Posterior cingulate gyrus (tissue), 11 donors: ENCODE data around the gene ZNF267.
"Not testable (repeated sequence)": the region's sequence is repeated elsewhere in the genome, so short reads cannot be mapped to it uniquely, and the experiment has no call there.

Experiments
- DNase-seq, 10 donors: peaks; one replicate each; pipeline versions ENCODE4 v3.0.0 to v3.0.0-alpha.2; 2020 to 2021; ENCODE audit warnings: mixed read lengths in 3 of 10
- intact Hi-C: fragments of 100-400 bp; cut with DNase I; formaldehyde crosslinking; loops from one replicate; pipeline ENCODE4 v1.15.1; 2023

The ZNF267 gene

GRCh38 chr16:31873556-31874365 is at the start of gene ZNF267:
Gene ZNF267 (plus strand): TSS chr16:31873807. CDS start chr16:31873967, 160 bp downstream.
- intact Hi-C loops, result loop anchor here (5.0 kb wide), 1 partner anchor 161 kb away; a partner anchor contains a TSS
- peak; percentile 85 to 98 (median 92) for DNase-seq

GRCh38 chr16:31833047-31833446 is 40.6 kb upstream of the ZNF267 start:
- no peak for DNase-seq
- intact Hi-C loops, result no loop called here

GRCh38 chr16:31836396-31836795 is 37.2 kb upstream of the ZNF267 start:
- intact Hi-C loops, DNase-seq: not testable (repeated sequence)

GRCh38 chr16:31842864-31843263 is 30.7 kb upstream of the ZNF267 start:
- no peak for DNase-seq
- intact Hi-C loops, result no loop called here

- DNase-seq, intact Hi-C loops: not testable (repeated sequence)
These were observed 25.0 kb upstream of the ZNF267 start for GRCh38 chr16:31848572-31848971.

DNA sequence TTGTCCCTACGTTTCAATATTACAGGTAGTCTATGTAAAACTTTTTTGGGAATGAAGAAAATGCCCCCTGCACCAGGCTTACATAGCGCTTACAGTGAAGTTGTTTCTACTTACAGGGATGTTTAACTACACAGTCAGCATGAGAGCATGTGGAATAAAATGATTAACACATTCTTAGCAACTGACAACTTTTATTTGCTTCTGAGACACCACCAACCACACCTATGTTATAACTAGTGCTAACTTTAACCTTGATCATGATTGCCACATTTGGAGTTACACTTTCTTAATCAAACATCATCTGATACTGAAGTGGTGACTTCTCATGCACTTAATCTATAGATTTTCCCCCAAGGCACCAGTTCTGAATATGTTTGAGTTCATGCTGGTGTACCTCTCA is 20.3 kb upstream of the ZNF267 start:
- DNase-seq, result no peak
- intact Hi-C loops, result no loop called here

DNA sequence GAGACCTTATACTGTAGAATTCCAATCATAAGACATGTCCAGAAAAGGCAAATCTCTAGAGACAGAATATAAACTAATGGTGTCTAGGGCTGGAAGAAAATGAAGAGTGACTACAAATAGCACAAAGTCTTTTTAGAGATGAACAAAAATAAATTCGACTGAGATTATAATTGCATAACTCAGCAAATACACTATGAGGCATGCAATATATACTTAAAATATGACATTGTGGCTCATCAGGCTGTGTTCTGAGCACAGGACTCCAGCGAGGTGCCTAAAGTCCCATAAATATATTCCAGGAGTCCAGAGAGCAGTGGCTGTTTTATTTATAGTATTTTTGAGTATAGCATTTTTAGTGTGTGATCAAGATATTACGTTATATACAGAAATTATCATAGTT is 13.1 kb upstream of the ZNF267 start:
- intact Hi-C loops, result loop anchor here (10.0 kb wide), 2 partner anchors 396 to 906 kb away; partner anchors contain the start of gene SETD1A
- DNase-seq, result no peak

DNA sequence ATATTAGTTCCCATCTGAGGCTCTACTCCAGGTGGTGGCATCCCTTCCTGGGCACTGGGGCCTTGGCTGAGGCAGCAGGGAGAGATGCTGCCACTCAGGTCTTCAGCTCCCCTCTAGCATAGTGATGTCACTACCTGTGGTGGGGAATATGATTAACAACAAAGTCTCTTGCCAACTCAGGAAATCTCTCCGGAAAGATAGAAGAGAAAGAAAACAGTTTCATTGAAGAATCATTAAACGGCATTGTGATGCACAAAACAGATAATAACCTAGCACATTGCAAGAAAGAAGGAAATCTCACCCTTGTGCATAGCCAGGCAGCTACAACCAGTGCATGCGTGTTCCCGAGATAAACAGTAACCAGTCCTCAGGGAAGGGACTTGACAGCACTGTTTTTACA is 12.2 kb upstream of the ZNF267 start:
- no peak for DNase-seq
- intact Hi-C loops, result loop anchor here (10.0 kb wide), 2 partner anchors 397 to 907 kb away; partner anchors contain the start of gene SETD1A

DNA sequence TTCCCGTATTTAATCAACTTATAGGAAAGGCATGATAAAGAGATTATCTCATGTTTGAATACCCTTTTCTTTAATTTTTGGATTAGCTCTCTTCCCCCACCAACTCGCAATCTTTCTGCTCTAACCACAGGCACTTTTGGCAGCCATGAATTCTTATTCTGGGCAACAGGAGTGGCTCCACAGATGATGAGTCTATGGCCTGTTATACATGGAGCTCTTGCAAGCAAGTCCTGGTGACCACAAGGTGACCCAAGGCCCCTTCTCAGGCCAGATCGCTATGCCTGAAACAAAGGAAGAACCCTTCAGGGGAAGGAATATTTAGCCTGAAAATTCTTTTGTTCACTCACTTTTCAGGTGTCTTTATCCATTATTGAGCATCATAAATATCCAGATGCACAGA is 10.8 kb upstream of the ZNF267 start:
- intact Hi-C loops, result loop anchor here (10.0 kb wide), 2 partner anchors 398 to 908 kb away; partner anchors contain the start of gene SETD1A

GRCh38 chr16:31868164-31868563 is 5.4 kb upstream of the ZNF267 start:
- intact Hi-C loops, result loop anchor here (1.0 to 10.0 kb wide), 3 partner anchors 403 to 913 kb away; partner anchors contain the start of genes HSD3B7 and SETD1A

More for the DNA sequence above, 10.8 kb upstream of the ZNF267 start:
- no peak for DNase-seq

DNA sequence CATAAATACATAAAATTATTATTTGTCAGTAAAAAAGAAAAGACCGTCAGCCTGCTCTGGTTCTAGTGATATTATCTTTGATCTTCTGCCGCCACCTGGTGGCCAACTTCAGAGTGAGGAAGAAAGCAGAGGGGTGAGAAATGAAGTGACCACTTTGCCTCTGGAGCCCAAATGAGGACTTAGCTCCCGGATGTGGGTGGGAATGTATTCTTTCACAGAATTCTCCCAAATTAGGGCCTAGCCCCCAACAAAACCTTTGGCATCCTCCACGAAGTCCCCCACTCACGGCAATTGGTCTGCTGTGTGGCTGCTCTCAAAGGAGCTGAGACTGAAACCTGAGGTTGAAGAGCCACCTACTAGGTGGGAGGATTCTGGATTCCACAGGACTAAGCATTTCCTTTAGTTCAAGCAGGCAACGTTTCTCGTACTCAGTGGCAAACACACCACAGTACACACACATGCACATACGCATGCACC is 4.9 kb upstream of the ZNF267 start:
- peak in 9 of 10 donors; percentile 46 to 92 (median 81) for DNase-seq
- intact Hi-C loops, result loop anchor here (1.0 to 10.0 kb wide), 3 partner anchors 404 to 914 kb away; partner anchors contain the start of genes HSD3B7 and SETD1A

More at GRCh38 chr16:31868164-31868563, 5.4 kb upstream of the ZNF267 start:
- DNase-seq, result no peak

GRCh38 chr16:31869511-31870201 is 4.0 kb upstream of the ZNF267 start:
- DNase-seq, result no peak
- intact Hi-C loops, result loop anchor here (5.0 to 10.0 kb wide), 3 partner anchors 157 to 915 kb away; partner anchors contain the start of gene SETD1A

DNA sequence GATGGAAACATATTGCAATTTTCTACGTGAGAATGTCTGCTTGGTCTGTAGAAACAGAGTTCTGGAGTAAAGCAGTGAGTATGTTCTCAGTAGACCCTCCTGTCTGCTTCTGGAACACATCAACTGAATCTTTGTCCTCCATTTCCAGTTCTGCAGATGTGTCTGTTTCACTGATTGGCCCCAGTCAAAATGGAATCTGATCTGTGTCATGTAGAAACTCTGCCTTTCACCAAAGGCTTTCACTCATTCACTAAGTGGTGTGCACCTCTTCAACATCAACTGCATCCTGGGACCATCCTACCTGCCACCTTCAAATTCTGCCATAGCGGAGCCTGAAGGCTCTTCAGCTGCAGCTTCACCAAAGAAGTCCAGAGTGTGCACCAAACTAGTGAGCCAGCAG is 2.8 kb upstream of the ZNF267 start:
- DNase-seq, result no peak
- intact Hi-C loops, result loop anchor here (5.0 kb wide), 1 partner anchor 159 kb away; a partner anchor contains a TSS

DNA sequence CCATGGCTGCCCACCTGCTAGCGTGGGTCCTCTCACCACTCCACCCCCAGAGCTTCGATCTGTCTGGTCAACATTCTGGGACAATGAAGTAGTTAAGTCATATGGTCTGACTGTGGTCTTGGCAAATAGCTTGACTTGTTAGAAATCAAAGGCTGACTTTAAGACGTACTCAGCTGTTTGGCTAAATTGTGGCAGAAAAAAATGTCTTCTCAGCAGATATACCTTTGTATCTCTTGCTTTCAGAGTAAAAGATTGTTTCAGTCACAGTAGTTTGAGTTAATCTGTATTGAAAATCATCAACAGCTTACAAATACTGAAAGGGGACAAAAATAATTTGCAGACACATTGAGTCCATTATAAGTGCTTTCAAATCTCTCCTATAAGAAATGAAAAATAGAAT is 2.1 kb upstream of the ZNF267 start:
- DNase-seq, result no peak
- intact Hi-C loops, result loop anchor here (5.0 kb wide), 1 partner anchor 159 kb away; a partner anchor contains a TSS

DNA sequence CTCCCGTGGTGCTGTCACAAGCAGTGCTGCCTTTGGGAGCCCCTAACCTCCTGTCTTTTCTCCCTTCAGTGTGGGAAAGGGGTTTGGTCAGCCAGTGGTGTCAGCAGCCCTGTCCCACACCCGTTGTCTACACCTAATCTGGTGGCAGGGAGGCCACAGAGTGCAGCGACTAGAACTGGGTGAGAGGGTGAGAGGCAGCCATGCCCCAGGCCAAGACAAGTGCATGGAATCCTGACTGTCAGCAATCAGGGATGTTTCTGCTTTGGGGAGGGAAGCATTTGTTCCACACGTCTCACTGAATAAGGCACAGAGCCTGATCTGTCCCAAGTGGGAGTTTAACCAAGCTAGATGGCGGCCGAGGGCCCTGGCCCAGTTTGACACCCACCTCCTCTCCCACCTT is 1.4 kb upstream of the ZNF267 start:
- intact Hi-C loops, result loop anchor here (5.0 kb wide), 1 partner anchor 160 kb away; a partner anchor contains a TSS
- no peak for DNase-seq

DNA sequence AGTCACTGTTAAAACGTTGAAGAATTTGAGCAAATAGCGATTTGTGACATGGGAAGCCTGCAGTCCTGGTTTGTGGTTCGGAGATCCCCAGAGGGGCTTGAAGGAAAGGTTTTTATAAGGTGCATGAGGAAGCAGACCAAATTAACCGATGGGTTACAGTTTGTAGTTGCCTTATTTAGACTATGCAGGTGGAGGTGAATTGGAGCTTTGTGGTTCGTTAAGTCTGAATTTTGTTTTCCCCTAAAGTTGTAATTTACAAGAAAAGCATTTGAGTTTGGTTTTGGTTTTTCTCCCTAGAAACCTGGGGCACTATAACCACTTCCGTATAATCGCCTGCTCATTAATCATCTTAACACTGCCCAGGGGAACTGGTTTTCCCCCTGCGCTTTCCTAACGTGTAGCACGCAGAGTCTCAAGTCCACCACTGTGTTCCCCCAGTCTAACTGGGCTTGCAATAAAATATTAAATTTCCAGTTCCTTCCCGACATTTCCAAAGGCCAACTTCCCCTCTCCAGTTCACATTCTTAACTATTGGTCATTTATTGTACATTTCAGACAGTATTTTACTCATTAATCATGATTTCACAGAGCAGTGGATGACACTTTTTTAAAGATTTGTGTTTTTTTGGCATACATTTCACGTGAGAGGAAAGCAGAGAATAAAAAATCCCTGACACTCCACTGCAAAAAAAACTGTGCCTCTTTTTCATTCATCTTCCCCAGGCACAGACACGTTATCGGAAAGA is 932 bp downstream of the ZNF267 start:
- no peak for DNase-seq

GRCh38 chr16:31875112-31875803 is 1.7 kb downstream of the ZNF267 start:
- intact Hi-C loops, result no loop called here
- no peak for DNase-seq

More for the DNA sequence above, 932 bp downstream of the ZNF267 start:
- intact Hi-C loops, result loop anchor here (5.0 kb wide), 1 partner anchor 162 kb away; a partner anchor contains a TSS

GRCh38 chr16:31875928-31876547 is 2.4 kb downstream of the ZNF267 start:
- intact Hi-C loops, result no loop called here
- DNase-seq, result no peak
